ENCODE measurements around the gene PF4V1. TPM values are rescaled to one million over a fixed set of nuclear protein-coding genes. Genes with fewer than 3 reads are reported as not detected.

Gene PF4V1
- total RNA-seq, 2 experiments from 2014 or later, result not detected

GRCh38 chr4:73850261-73850970 lies 2.7 kb upstream of the PF4V1 start:
- H3K4me2 ChIP-seq (ENCODE audit: low read length), result no peak overlapping the region
- no peak overlapping the region for H3K4me3 ChIP-seq (ENCODE audit: low read depth, low read length, poor library complexity, severe bottlenecking)
- BruUV-seq (replicated peaks), result no TSS peak
- H2AFZ ChIP-seq (ENCODE audit: low read length), result no peak overlapping the region
- no peak for DNase-seq (ENCODE audit: low spot score)
- H3K36me3 ChIP-seq (ENCODE audit: insufficient read depth, low read length), result no peaks in the 10 kb centered on the region
- intact Hi-C loops (cut with micrococcal nuclease; ENCODE audit: unreplicated experiment), result no loop called here
- CTCF ChIA-PET (ENCODE audit: unreplicated experiment), result interaction anchor here (0.5 kb wide), 1 partner anchor 983 kb away, joined by 4 read pairs; no protein-coding TSS in a partner anchor
- no peaks in the 10 kb centered on the region for H3K9me2 ChIP-seq (ENCODE audit: insufficient read depth, low read length)
- H3K9me3 ChIP-seq (ENCODE audit: low read length), result no peaks in the 10 kb centered on the region
- no peaks in the 10 kb centered on the region for H3K79me2 ChIP-seq (ENCODE audit: insufficient read depth, low read depth, low read length)
- no peaks in the 10 kb centered on the region for H3K4me1 ChIP-seq (ENCODE audit: insufficient read depth, low read length, poor library complexity, severe bottlenecking)
- TF ChIP-seq CTCF (conservative IDR thresholded peaks at IDR 0.05; ENCODE audit: low read length) (no peak), EZH2phosphoT487 (IDR thresholded peaks at IDR 0.05; ENCODE audit: borderline replicate concordance, low read depth, low read length) (no peak)
- no peak overlapping the region for H3K27ac ChIP-seq (ENCODE audit: low read depth, low read length, poor library complexity, severe bottlenecking)
- H4K20me1 ChIP-seq (ENCODE audit: insufficient read depth, low read length), result no peaks in the 10 kb centered on the region
- POLR2A ChIA-PET, result interaction anchor here (0.6 to 1.3 kb wide), 3 partner anchors 12 to 1413 kb away, joined by 3 read pairs; no protein-coding TSS in a partner anchor

- H3K4me3 ChIP-seq (ENCODE audit: low read depth, low read length, poor library complexity, severe bottlenecking), result no peak overlapping the region
- no TSS peak for BruUV-seq (replicated peaks)
- no peaks in the 10 kb centered on the region for H3K79me2 ChIP-seq (ENCODE audit: insufficient read depth, low read depth, low read length)
- no peak overlapping the region for H2AFZ ChIP-seq (ENCODE audit: low read length)
- CTCF ChIA-PET (ENCODE audit: unreplicated experiment), result no interaction called here
- H4K20me1 ChIP-seq (ENCODE audit: insufficient read depth, low read length), result no peaks in the 10 kb centered on the region
- no peak overlapping the region for H3K4me2 ChIP-seq (ENCODE audit: low read length)
- H3K27ac ChIP-seq (ENCODE audit: low read depth, low read length, poor library complexity, severe bottlenecking), result no peak overlapping the region
- H3K9me3 ChIP-seq (ENCODE audit: low read length), result no peaks in the 10 kb centered on the region
- POLR2A ChIA-PET, result interaction anchor here (0.6 kb wide), 1 partner anchor 63 kb away, joined by 3 read pairs; no protein-coding TSS in a partner anchor
- H3K9me2 ChIP-seq (ENCODE audit: insufficient read depth, low read length), result no peaks in the 10 kb centered on the region
- intact Hi-C loops (cut with micrococcal nuclease; ENCODE audit: unreplicated experiment), result no loop called here
- no peak for DNase-seq (ENCODE audit: low spot score)
- TF ChIP-seq EZH2phosphoT487 (IDR thresholded peaks at IDR 0.05; ENCODE audit: borderline replicate concordance, low read depth, low read length) (no peak), CTCF (conservative IDR thresholded peaks at IDR 0.05; ENCODE audit: low read length) (no peak)
- H3K4me1 ChIP-seq (ENCODE audit: insufficient read depth, low read length, poor library complexity, severe bottlenecking), result no peaks in the 10 kb centered on the region
- no peaks in the 10 kb centered on the region for H3K36me3 ChIP-seq (ENCODE audit: insufficient read depth, low read length)
Measured at GRCh38 chr4:73851293-73851692, 1.8 kb upstream of the PF4V1 start.

- Histone ChIP-seq H3K4me3 (ENCODE audit: low read depth, low read length, poor library complexity, severe bottlenecking) (no peak overlapping the region), H3K27ac (ENCODE audit: low read depth, low read length, poor library complexity, severe bottlenecking) (no peak overlapping the region), H3K79me2 (ENCODE audit: insufficient read depth, low read depth, low read length) (no peaks in the 10 kb centered on the region), H3K4me1 (ENCODE audit: insufficient read depth, low read length, poor library complexity, severe bottlenecking) (no peaks in the 10 kb centered on the region), H3K9me3 (ENCODE audit: low read length) (no peaks in the 10 kb centered on the region), H3K9me2 (ENCODE audit: insufficient read depth, low read length) (no peaks in the 10 kb centered on the region), H3K4me2 (ENCODE audit: low read length) (no peak overlapping the region), H2AFZ (ENCODE audit: low read length) (no peak overlapping the region), H4K20me1 (ENCODE audit: insufficient read depth, low read length) (no peaks in the 10 kb centered on the region), H3K36me3 (ENCODE audit: insufficient read depth, low read length) (no peaks in the 10 kb centered on the region)
- CTCF ChIA-PET (ENCODE audit: unreplicated experiment), result no interaction called here
- no TSS peak for BruUV-seq (replicated peaks)
- TF ChIP-seq CTCF (conservative IDR thresholded peaks at IDR 0.05; ENCODE audit: low read length) (no peak), EZH2phosphoT487 (IDR thresholded peaks at IDR 0.05; ENCODE audit: borderline replicate concordance, low read depth, low read length) (no peak)
- POLR2A ChIA-PET, result no interaction called here
- DNase-seq (ENCODE audit: low spot score), result no peak
- intact Hi-C loops (cut with micrococcal nuclease; ENCODE audit: unreplicated experiment), result no loop called here
Measured at GRCh38 chr4:73852771-73853170, 325 bp upstream of the PF4V1 start.

Measured in OCI-LY7 (cell line).